K562 (cell line): ENCODE measurements around the gene NCAPG2. TPM values are rescaled to one million over a fixed set of nuclear protein-coding genes. Genes with fewer than 3 reads are reported as not detected.

Source experiments
- ADNP ChIP-seq: fragments of 200-800 bp; sonication (Bioruptor generic); IDR thresholded peaks from 2 replicates; pipeline ENCODE4 v1.6.1; 2016; ENCODE audit warnings: missing genetic modification characterization, missing compliant biosample characterization
- CCNT2 ChIP-seq: IDR thresholded peaks from 2 replicates; pipeline ENCODE4 v1.6.1; 2011; ENCODE audit warnings: borderline replicate concordance, low read depth, mild to moderate bottlenecking, moderate library complexity, mixed read lengths, low read length; ENCODE audit not compliant: insufficient read length; ENCODE audit errors: extremely low read depth
- HCFC1 ChIP-seq: IDR thresholded peaks from 2 replicates; pipeline ENCODE4 v1.6.1; 2012; ENCODE audit warnings: low read depth, low read length, improper control_type of control experiment
- LCOR ChIP-seq: sonication (generic); formaldehyde crosslinking; IDR thresholded peaks from 2 replicates; pipeline ENCODE4 v1.8.0; 2022; ENCODE audit warnings: mild to moderate bottlenecking, missing genetic modification reagents
- MAZ ChIP-seq, 2 experiments: fragments of 450-650 bp in 1 of 2; sonication (generic) in 1 of 2; formaldehyde crosslinking; IDR thresholded peaks in 1 of 2; conservative IDR thresholded peaks in 1 of 2; 2 replicates each; pipeline versions ENCODE4 v1.4.0 to v1.5.0; 2020; ENCODE audit warnings: mild to moderate bottlenecking in 1 of 2, missing genetic modification reagents in 1 of 2
- PBX2 ChIP-seq, 2 experiments: IDR thresholded peaks in 1 of 2; conservative IDR thresholded peaks in 1 of 2; 2 replicates each; pipeline ENCODE4 v1.6.1; 2016; ENCODE audit warnings: low read depth in 2 of 2, mild to moderate bottlenecking in 1 of 2, missing compliant biosample characterization in 1 of 2, missing genetic modification characterization in 1 of 2, moderate library complexity in 1 of 2
- REST ChIP-seq, 2 experiments: fragments of 450-650 bp; formaldehyde crosslinking in 1 of 2; IDR thresholded peaks; 2 replicates each; pipeline versions ENCODE4 v1.4.0 to v1.6.1; 2014 to 2020; ENCODE audit warnings: mild to moderate bottlenecking in 2 of 2, borderline replicate concordance in 1 of 2, low read depth in 1 of 2
- SAFB2 ChIP-seq: fragments of 200-400 bp; formaldehyde crosslinking; IDR thresholded peaks from 2 replicates; pipeline ENCODE4 v1.6.1; 2018; ENCODE audit warnings: borderline replicate concordance, low read length, low read depth, moderate library complexity; ENCODE audit not compliant: severe bottlenecking
- SMAD4 ChIP-seq: fragments of 250-450 bp; sonication (Bioruptor Pico); conservative IDR thresholded peaks from 2 replicates; pipeline ENCODE4 v1.8.0; 2021; ENCODE audit warnings: inconsistent platforms, mild to moderate bottlenecking, moderate library complexity
- SRSF9 ChIP-seq: fragments of 200-400 bp; formaldehyde crosslinking; IDR thresholded peaks from 2 replicates; pipeline ENCODE4 v1.6.1; 2017; ENCODE audit warnings: low read depth, low read length, borderline replicate concordance
- STAT5A ChIP-seq: IDR thresholded peaks from 2 replicates; pipeline ENCODE4 v1.6.1; 2012; ENCODE audit warnings: low read length, inconsistent platforms, borderline replicate concordance
- SUPT5H ChIP-seq: fragments of 450-650 bp; IDR thresholded peaks from 2 replicates; pipeline ENCODE4 v1.6.1; 2016
- TAF7 ChIP-seq: fragments of 450-650 bp; IDR thresholded peaks from 2 replicates; pipeline ENCODE4 v1.6.1; 2016; ENCODE audit warnings: missing genetic modification characterization, missing compliant biosample characterization
- ZNF263 ChIP-seq: sonication (generic); formaldehyde crosslinking; IDR thresholded peaks from 2 replicates; pipeline ENCODE4 v1.8.0; 2022; ENCODE audit warnings: mild to moderate bottlenecking, missing genetic modification reagents, borderline replicate concordance
- ZNF449 ChIP-seq: fragments of 250-450 bp; sonication (Bioruptor Pico); IDR thresholded peaks from 2 replicates; pipeline ENCODE4 v1.8.0; 2022; ENCODE audit warnings: moderate library complexity, mild to moderate bottlenecking, inconsistent platforms
- polyA plus RNA-seq, 8 experiments: library from polyadenylated mRNA; depleted of rRNA in 4 of 8; stranded (reverse) in 5 of 8; unstranded in 3 of 8; fragments of >200 nt; fragmentation: Nextera tagmentation in 2 of 8; fragmentation: Illumina TruSeq in 1 of 8; extraction: Ambion mirVana in 2 of 8; extraction: Trizol in 1 of 8; gene quantifications; 2 replicates each; pipeline versions ENCODE4 v1.2.1 to v1.2.3, GENCODE V29; 2011 to 2014; ENCODE audit warnings: inconsistent platforms in 1 of 8, missing spikeins in 1 of 8
- total RNA-seq, 7 experiments: library from RNA; depleted of rRNA in 6 of 7; stranded (reverse); fragments of >200 nt in 6 of 7; fragmentation: Illumina TruSeq in 2 of 7; extraction: Trizol in 2 of 7; gene quantifications; 2 replicates each; pipeline versions ENCODE4 v1.2.1 to v1.2.3, GENCODE V29; 2011 to 2021; ENCODE audit warnings: low replicate concordance in 1 of 7

Gene NCAPG2
- total and polyA plus RNA-seq, 9 of the 15 experiments (the other 6 are each of a cell fraction or from before 2014, with no cell fraction given) = 21.5 to 127 (median 86.1) TPM

- TF ChIP-seq REST (IDR thresholded peaks at IDR 0.05; ENCODE audit: borderline replicate concordance) (no peak), REST (CRISPR knock-in tag; IDR thresholded peaks at IDR 0.05; ENCODE audit: low read depth) (no peak), MAZ (CRISPR knock-in tag; conservative IDR thresholded peaks at IDR 0.05 in 1 of 2, IDR thresholded peaks at IDR 0.05 in 1 of 2) (no peak), STAT5A (0 out of 2 replicates have a peak, but pooled peaks have one; percentile 14), CCNT2 (no peak), SRSF9 (no peak), TAF7 (tag) (no peak), HCFC1 (0 out of 2 replicates have a peak, but pooled peaks have one; percentile 19), ZNF263 (CRISPR knock-in tag) (no peak), ADNP (no peak), SAFB2 (no peak), SMAD4 (CRISPR knock-in tag) (no peak), PBX2 (CRISPR knock-in tag; IDR thresholded peaks at IDR 0.05; ENCODE audit: low read depth) (no peak), PBX2 (tag; conservative IDR thresholded peaks at IDR 0.05; ENCODE audit: low read depth) (no peak), ZNF449 (CRISPR knock-in tag) (no peak), SUPT5H (no peak), LCOR (peak; percentile 88)
Measured at GRCh38 chr7:158710651-158711102, 6.1 kb upstream of the NCAPG2 start (continued).
